Measurements from ENCODE around the gene ZNF799.

GRCh38 chr19:12350185-12350889 is 50.7 kb downstream of the ZNF799 start:
- TF ChIP-seq POLR2A (IDR thresholded peaks at IDR 0.05; ENCODE audit: low read length): no peak
- TF ChIP-seq GATA1 (IDR thresholded peaks at IDR 0.05; ENCODE audit: low read depth, low read length): no peak
